B cell (primary cell): ENCODE measurements around the gene ESPN.

Experiments used
- EZH2 ChIP-seq: IDR thresholded peaks from 2 replicates; pipeline ENCODE4 v1.6.1; 2012; ENCODE audit warnings: borderline replicate concordance, low read depth, mild to moderate bottlenecking, moderate library complexity, low read length; ENCODE audit not compliant: insufficient read depth, poor library complexity, severe bottlenecking
- TF ChIP-seq, protein P1 (sequence below): fragments of 200-600 bp; IDR thresholded peaks from one replicate; pipeline ENCODE4 v1.8.0; 2022; ENCODE audit warnings: antibody characterized with exemption, mild to moderate bottlenecking

DNA sequence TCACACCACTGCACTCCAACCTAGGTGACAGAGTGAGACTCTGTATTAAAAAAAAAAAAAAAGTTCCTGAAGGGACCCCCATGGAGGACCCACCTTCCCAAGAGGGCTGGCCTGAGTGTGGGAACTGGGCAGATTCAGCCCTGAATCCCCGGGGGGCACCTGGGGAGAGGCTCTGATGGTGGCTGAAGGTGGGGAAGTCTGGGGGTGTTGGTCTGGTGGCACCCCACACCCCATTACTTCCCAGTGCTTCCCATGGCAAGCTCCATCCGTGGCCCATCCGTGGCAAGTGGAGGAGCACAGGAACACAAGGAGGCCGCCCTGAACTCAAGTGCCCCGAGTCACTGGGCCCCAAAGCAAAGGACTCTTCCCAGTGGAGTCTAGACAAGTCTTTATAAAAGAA, 42.2 kb downstream of the ESPN start:
- TF ChIP-seq, protein P1, sequence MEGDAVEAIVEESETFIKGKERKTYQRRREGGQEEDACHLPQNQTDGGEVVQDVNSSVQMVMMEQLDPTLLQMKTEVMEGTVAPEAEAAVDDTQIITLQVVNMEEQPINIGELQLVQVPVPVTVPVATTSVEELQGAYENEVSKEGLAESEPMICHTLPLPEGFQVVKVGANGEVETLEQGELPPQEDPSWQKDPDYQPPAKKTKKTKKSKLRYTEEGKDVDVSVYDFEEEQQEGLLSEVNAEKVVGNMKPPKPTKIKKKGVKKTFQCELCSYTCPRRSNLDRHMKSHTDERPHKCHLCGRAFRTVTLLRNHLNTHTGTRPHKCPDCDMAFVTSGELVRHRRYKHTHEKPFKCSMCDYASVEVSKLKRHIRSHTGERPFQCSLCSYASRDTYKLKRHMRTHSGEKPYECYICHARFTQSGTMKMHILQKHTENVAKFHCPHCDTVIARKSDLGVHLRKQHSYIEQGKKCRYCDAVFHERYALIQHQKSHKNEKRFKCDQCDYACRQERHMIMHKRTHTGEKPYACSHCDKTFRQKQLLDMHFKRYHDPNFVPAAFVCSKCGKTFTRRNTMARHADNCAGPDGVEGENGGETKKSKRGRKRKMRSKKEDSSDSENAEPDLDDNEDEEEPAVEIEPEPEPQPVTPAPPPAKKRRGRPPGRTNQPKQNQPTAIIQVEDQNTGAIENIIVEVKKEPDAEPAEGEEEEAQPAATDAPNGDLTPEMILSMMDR, result no peak
- TF ChIP-seq EZH2, result no peak
